ENCODE results near the gene GPR173. TPM values are rescaled to one million over a fixed set of nuclear protein-coding genes. Genes with fewer than 3 reads are reported as not detected.

Gene GPR173
- total RNA-seq, 2 donors from 2014 or later = 0.47 to 1.2 TPM

GRCh38 chrX:53114864-53115549, 66.4 kb downstream of the GPR173 start:
- Histone ChIP-seq H3K27ac (peak overlapping the region; percentile 12), H3K9ac (ENCODE audit: low read depth in 2 of 2, low read length in 2 of 2) (no peak overlapping the region), H3K36me3 (no peaks in the 10 kb centered on the region), H3K4me1 (no peaks in the 10 kb centered on the region), H3K27me3 (no peaks in the 10 kb centered on the region), H3K9me3 (no peaks in the 10 kb centered on the region), H3K4me3 (no peak overlapping the region)
- DNase-seq = no peak
- no peak for TF ChIP-seq CTCF (IDR thresholded peaks at IDR 0.05)
- intact Hi-C loops (cut with DNase I) = no loop called here

- Histone ChIP-seq H3K27ac (peak overlapping the region; percentile 12), H3K9me3 (no peaks in the 10 kb centered on the region), H3K36me3 (no peaks in the 10 kb centered on the region), H3K27me3 (no peaks in the 10 kb centered on the region), H3K4me1 (no peaks in the 10 kb centered on the region), H3K9ac (ENCODE audit: low read depth in 2 of 2, low read length in 2 of 2) (no peak overlapping the region), H3K4me3 (no peak overlapping the region)
- intact Hi-C loops (cut with DNase I) = no loop called here
- TF ChIP-seq CTCF (IDR thresholded peaks at IDR 0.05) = no peak
- no peak for DNase-seq
Observed at GRCh38 chrX:53115550-53115874, 66.9 kb downstream of the GPR173 start.

DNA sequence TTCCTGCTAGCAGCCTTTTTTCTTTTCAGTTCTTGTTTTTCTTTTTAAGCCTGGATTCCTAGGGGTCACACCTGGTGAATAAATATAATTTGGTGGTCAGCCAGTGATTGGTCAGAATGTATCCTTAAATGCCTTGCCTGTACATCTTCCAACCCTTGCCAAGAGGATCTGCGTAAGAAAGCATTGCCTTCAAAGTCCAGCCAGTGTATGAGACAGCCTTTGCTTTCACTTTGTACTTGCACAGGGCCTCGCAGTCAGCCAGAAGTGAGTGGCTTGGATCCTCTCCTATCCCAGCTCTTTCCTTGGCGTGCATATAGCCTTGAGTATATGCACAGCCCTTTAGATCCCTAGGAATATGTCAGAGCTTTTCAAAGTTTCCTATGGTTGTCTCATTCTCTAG, 67.5 kb downstream of the GPR173 start:
- H3K4me1 ChIP-seq = no peaks in the 10 kb centered on the region
- H3K9me3 ChIP-seq = no peaks in the 10 kb centered on the region
- no peak for TF ChIP-seq CTCF (IDR thresholded peaks at IDR 0.05)
- no peaks in the 10 kb centered on the region for H3K27me3 ChIP-seq
- H3K27ac ChIP-seq = peak overlapping the region; percentile 12
- H3K4me3 ChIP-seq = no peak overlapping the region
- no peak for DNase-seq
- peak overlapping the region in 1 of 2 donors; percentile 3 for H3K9ac ChIP-seq (ENCODE audit: low read depth in 2 of 2, low read length in 2 of 2)
- no peaks in the 10 kb centered on the region for H3K36me3 ChIP-seq
- intact Hi-C loops (cut with DNase I) = no loop called here

DNA sequence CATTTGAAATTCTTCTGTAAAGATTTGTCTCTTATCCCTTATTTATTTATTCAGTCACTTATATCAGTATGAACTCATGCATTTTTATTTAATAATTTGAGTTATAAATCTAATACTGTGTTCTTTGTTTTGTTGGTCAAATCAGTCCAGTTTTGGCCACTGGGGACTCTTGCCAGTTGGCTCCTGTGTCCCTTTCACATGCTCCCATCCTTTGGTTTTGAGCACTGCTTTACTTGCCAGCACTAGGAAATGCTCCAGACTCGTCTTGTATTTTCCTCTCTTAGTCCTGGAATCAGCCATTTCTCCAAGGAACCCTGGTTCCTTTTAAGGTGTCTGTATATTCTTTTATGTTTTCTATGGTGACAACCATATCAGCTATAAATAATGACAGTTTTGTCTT, 73.4 kb downstream of the GPR173 start:
- no peak for TF ChIP-seq CTCF (IDR thresholded peaks at IDR 0.05)
- H3K27ac ChIP-seq = no peak overlapping the region
- intact Hi-C loops (cut with DNase I) = no loop called here

DNA sequence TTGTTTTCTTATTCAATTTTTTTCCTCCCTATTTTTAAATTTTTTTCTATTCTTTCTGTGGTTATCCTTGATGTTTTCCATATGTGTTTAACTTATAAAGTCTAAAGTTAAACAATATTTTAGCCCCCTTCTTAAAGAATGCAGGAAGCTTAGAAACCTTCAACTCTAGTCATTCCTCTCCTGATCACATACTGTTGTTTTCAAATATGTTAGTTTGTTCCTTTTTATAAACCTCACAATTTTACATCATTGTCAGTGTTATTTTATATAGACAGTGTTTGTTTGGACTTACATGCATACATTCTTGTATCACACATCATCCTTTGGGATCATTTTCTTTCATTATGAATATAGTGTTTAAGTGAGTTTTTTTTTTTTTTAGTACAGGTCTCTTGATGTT, 76.9 kb downstream of the GPR173 start:
- DNase-seq = no peak
- TF ChIP-seq CTCF (IDR thresholded peaks at IDR 0.05) = no peak
- H3K9ac ChIP-seq (ENCODE audit: low read depth in 2 of 2, low read length in 2 of 2) = no peak overlapping the region
- H3K27ac ChIP-seq = no peak overlapping the region
- no peaks in the 10 kb centered on the region for H3K4me1 ChIP-seq
- no peak overlapping the region for H3K4me3 ChIP-seq
- intact Hi-C loops (cut with DNase I) = no loop called here
- no peaks in the 10 kb centered on the region for H3K27me3 ChIP-seq
- H3K9me3 ChIP-seq = no peaks in the 10 kb centered on the region
- H3K36me3 ChIP-seq = no peaks in the 10 kb centered on the region

More for the DNA sequence above, 73.4 kb downstream of the GPR173 start:
- no peak for DNase-seq
- Histone ChIP-seq H3K9me3 (no peaks in the 10 kb centered on the region), H3K36me3 (no peaks in the 10 kb centered on the region), H3K4me3 (no peak overlapping the region), H3K27me3 (no peaks in the 10 kb centered on the region), H3K4me1 (no peaks in the 10 kb centered on the region), H3K9ac (ENCODE audit: low read depth in 2 of 2, low read length in 2 of 2) (no peak overlapping the region)

Measured in colonic mucosa (tissue), 4 donors.